ENCODE results near the gene ZNF318. TPM values are rescaled to one million over a fixed set of nuclear protein-coding genes. Genes with fewer than 3 reads are reported as not detected.

ZNF318 gene
- 8.2 and 10.0 TPM in 2 replicates for total RNA-seq

GRCh38 chr6:43369174-43370002, at the start of gene ZNF318:
Gene ZNF318, minus strand, starts transcription at chr6:43369647. Its CDS starts 282 bp downstream, at chr6:43369365.

GRCh38 chr6:43308101-43308989, 61.1 kb downstream of the ZNF318 start, which contains the start of gene CRIP3:
Gene CRIP3, minus strand, starts transcription at chr6:43308826. Its CDS starts 34 bp downstream, at chr6:43308792.

GRCh38 chr6:43297644-43298564, 71.5 kb downstream of the ZNF318 start, which contains the start of gene SLC22A7:
Gene SLC22A7, plus strand, starts transcription at chr6:43298260. Its CDS starts 99 bp downstream, at chr6:43298359.

Other genes starting within 250 kb of the ZNF318 start
- gene SRF, start 198.4 kb downstream of the ZNF318 start, total RNA-seq: 20.3 and 31.0 TPM in 2 replicates
- 16.0 and 29.5 TPM in 2 replicates for gene CUL9, start 187.5 kb downstream of the ZNF318 start, total RNA-seq
- gene DNPH1, start 140.2 kb downstream of the ZNF318 start, total RNA-seq: 93.9 and 147 TPM in 2 replicates
- not detected in 2 replicates for gene TTBK1, start 126.2 kb downstream of the ZNF318 start, total RNA-seq
- gene SLC22A7, start 71.4 kb downstream of the ZNF318 start, total RNA-seq: not detected in 2 replicates
- 0.34 and 0.47 TPM in 2 replicates for gene CRIP3, start 60.8 kb downstream of the ZNF318 start, total RNA-seq
- gene ABCC10, start 57.9 kb upstream of the ZNF318 start, total RNA-seq: 17.2 and 17.5 TPM in 2 replicates
- 0.23 and 5.8 TPM in 2 replicates for gene DLK2, start 85.9 kb upstream of the ZNF318 start, total RNA-seq
- 16.1 and 21.8 TPM in 2 replicates for gene TJAP1, start 107.9 kb upstream of the ZNF318 start, total RNA-seq
- gene LRRC73, start 140.7 kb upstream of the ZNF318 start, total RNA-seq: 0.35 and 1.5 TPM in 2 replicates
- 119 and 131 TPM in 2 replicates for gene YIPF3, start 147.3 kb upstream of the ZNF318 start, total RNA-seq
- 18.2 and 19.7 TPM in 2 replicates for gene POLR1C, start 147.4 kb upstream of the ZNF318 start, total RNA-seq
- 13.3 and 54.6 TPM in 2 replicates for gene XPO5, start 206.4 kb upstream of the ZNF318 start, total RNA-seq
- gene POLH, start 206.5 kb upstream of the ZNF318 start, total RNA-seq: 11.3 and 29.1 TPM in 2 replicates

Measured in pericardium fibroblast (primary cell).